ENCODE measurements around the gene ZNF77.

DNA sequence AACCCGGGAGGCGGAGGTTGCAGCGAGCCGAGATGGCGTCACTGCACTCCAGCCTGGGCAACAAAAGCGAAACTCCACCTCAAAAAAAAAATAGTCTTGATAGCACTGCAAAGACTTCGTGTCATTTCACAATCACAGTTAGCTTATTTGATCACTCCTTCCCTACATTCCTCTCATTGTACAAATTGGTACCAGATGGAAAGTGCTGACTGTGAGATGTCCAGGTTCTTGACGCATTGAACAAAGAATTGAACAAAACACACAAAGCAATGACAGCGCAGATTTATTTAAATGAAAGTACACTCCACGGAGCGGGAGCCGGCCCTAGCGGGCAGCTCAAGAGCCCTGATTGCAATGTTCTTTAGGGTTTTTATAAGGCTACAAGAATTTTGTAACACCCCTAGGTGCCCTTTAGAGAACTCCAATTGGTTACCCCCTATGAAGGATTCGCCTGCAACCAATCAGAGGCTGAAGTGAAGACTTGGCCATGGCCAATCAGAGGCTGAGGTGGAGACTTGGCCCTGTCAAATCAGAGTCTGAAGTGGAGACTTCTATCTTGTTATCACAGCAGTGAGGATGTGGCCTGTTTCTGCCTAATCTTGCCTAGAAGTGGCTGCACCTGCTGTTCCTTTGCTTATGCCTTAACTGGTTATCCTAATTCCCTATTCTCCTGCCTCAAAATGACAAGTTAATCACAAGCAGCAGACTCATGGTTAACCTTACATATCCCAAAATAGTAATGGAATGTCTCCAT is 60.9 kb downstream of the ZNF77 start:
- TF ChIP-seq, protein P1, sequence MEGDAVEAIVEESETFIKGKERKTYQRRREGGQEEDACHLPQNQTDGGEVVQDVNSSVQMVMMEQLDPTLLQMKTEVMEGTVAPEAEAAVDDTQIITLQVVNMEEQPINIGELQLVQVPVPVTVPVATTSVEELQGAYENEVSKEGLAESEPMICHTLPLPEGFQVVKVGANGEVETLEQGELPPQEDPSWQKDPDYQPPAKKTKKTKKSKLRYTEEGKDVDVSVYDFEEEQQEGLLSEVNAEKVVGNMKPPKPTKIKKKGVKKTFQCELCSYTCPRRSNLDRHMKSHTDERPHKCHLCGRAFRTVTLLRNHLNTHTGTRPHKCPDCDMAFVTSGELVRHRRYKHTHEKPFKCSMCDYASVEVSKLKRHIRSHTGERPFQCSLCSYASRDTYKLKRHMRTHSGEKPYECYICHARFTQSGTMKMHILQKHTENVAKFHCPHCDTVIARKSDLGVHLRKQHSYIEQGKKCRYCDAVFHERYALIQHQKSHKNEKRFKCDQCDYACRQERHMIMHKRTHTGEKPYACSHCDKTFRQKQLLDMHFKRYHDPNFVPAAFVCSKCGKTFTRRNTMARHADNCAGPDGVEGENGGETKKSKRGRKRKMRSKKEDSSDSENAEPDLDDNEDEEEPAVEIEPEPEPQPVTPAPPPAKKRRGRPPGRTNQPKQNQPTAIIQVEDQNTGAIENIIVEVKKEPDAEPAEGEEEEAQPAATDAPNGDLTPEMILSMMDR (IDR thresholded peaks at IDR 0.05), result no peak
- TF ChIP-seq EP300 (IDR thresholded peaks at IDR 0.05) (no peak), POLR2A (IDR thresholded peaks at IDR 0.05) (no peak)
